BE2C (cell line): ENCODE data around the gene CDH13.

ENCODE experiments used
- DNase-seq: peaks from one replicate; pipeline ENCODE4 v3.0.0-alpha.2; 2020
- H3K27me3 ChIP-seq: fragments of 250-450 bp; sonication (Bioruptor Pico); 2 replicates; pipeline ENCODE4 v1.5.1; 2020; ENCODE audit warnings: mild to moderate bottlenecking
- H3K36me3 ChIP-seq: fragments of 250-450 bp; sonication (Bioruptor Pico); 2 replicates; pipeline ENCODE4 v1.5.1; 2020; ENCODE audit warnings: mild to moderate bottlenecking
- H3K4me1 ChIP-seq: fragments of 250-450 bp; sonication (Bioruptor Pico); 2 replicates; pipeline ENCODE4 v1.5.1; 2020
- H3K4me3 ChIP-seq: 2 replicates; pipeline ENCODE4 v1.5.1; 2011; ENCODE audit warnings: low read depth, low read length
- H3K9me3 ChIP-seq: fragments of 250-450 bp; sonication (Bioruptor Pico); 2 replicates; pipeline ENCODE4 v1.5.1; 2020
- CTCF ChIP-seq: IDR thresholded peaks from 2 replicates; pipeline ENCODE4 v1.5.1; 2012; ENCODE audit warnings: mild to moderate bottlenecking, low read depth, low read length

CDH13 gene

GRCh38 chr16:82830944-82831343, 204.2 kb downstream of the CDH13 start:
- TF ChIP-seq CTCF = no peak
- DNase-seq = no peak
- H3K9me3 ChIP-seq = no peaks in the 10 kb centered on the region; the same call in 1 of the 2 replicates
- H3K4me3 ChIP-seq = no peak overlapping the region
- no peaks in the 10 kb centered on the region for H3K4me1 ChIP-seq
- H3K27me3 ChIP-seq = no peaks in the 10 kb centered on the region
- H3K36me3 ChIP-seq = no peaks in the 10 kb centered on the region

GRCh38 chr16:82832821-82833220, 206.1 kb downstream of the CDH13 start:
- Histone ChIP-seq H3K27me3 (no peaks in the 10 kb centered on the region), H3K4me1 (no peaks in the 10 kb centered on the region), H3K36me3 (no peaks in the 10 kb centered on the region), H3K4me3 (no peak overlapping the region), H3K9me3 (no peaks in the 10 kb centered on the region; the same call in 1 of the 2 replicates)
- TF ChIP-seq CTCF = no peak
- DNase-seq = no peak

- no peaks in the 10 kb centered on the region for H3K4me1 ChIP-seq
- no peak overlapping the region for H3K4me3 ChIP-seq
- H3K9me3 ChIP-seq = no peaks in the 10 kb centered on the region; the same call in 1 of the 2 replicates
- no peaks in the 10 kb centered on the region for H3K27me3 ChIP-seq
- DNase-seq = no peak
- no peak for TF ChIP-seq CTCF
- no peaks in the 10 kb centered on the region for H3K36me3 ChIP-seq
Measured at GRCh38 chr16:82833378-82833993, 206.7 kb downstream of the CDH13 start.

- Histone ChIP-seq H3K4me1 (no peaks in the 10 kb centered on the region), H3K9me3 (no peaks in the 10 kb centered on the region; the same call in 1 of the 2 replicates), H3K4me3 (no peak overlapping the region), H3K36me3 (no peaks in the 10 kb centered on the region), H3K27me3 (no peaks in the 10 kb centered on the region)
- DNase-seq = no peak
- no peak for TF ChIP-seq CTCF
Measured at GRCh38 chr16:82834151-82834815, 207.5 kb downstream of the CDH13 start.

GRCh38 chr16:82835487-82836155, 208.9 kb downstream of the CDH13 start:
- TF ChIP-seq CTCF = no peak
- no peak for DNase-seq
- Histone ChIP-seq H3K4me3 (no peak overlapping the region), H3K9me3 (no peaks in the 10 kb centered on the region; the same call in 1 of the 2 replicates), H3K4me1 (no peaks in the 10 kb centered on the region), H3K27me3 (no peaks in the 10 kb centered on the region), H3K36me3 (no peaks in the 10 kb centered on the region)

- H3K9me3 ChIP-seq = no peaks in the 10 kb centered on the region
- no peaks in the 10 kb centered on the region for H3K36me3 ChIP-seq
- H3K27me3 ChIP-seq = no peaks in the 10 kb centered on the region
- H3K4me1 ChIP-seq = no peaks in the 10 kb centered on the region
- DNase-seq = no peak
- no peak for TF ChIP-seq CTCF
- H3K4me3 ChIP-seq = no peak overlapping the region
Measured at GRCh38 chr16:82841108-82841507, 214.3 kb downstream of the CDH13 start.
